A549 treated with CORT108297 at 1 μM for 4 hours (cell line): ENCODE data around the gene REPIN1. TPM values are rescaled to one million over a fixed set of nuclear protein-coding genes. Genes with fewer than 3 reads are reported as not detected.

Experiments
- total RNA-seq: library from RNA; stranded (reverse); fragments of 200-300 nt; extraction: Qiagen RNA extraction; gene quantifications from 5 replicates; pipeline ENCODE4 v1.2.3, GENCODE V29; 2022

REPIN1 gene
- 66.0 to 97.0 TPM (median 93.6 TPM) in 5 replicates for total RNA-seq

GRCh38 chr7:150368096-150368883, at the start of gene REPIN1:
Gene REPIN1, plus strand, starts transcription at chr7:150368822. Its CDS starts 890 bp downstream, at chr7:150369712.

DNA sequence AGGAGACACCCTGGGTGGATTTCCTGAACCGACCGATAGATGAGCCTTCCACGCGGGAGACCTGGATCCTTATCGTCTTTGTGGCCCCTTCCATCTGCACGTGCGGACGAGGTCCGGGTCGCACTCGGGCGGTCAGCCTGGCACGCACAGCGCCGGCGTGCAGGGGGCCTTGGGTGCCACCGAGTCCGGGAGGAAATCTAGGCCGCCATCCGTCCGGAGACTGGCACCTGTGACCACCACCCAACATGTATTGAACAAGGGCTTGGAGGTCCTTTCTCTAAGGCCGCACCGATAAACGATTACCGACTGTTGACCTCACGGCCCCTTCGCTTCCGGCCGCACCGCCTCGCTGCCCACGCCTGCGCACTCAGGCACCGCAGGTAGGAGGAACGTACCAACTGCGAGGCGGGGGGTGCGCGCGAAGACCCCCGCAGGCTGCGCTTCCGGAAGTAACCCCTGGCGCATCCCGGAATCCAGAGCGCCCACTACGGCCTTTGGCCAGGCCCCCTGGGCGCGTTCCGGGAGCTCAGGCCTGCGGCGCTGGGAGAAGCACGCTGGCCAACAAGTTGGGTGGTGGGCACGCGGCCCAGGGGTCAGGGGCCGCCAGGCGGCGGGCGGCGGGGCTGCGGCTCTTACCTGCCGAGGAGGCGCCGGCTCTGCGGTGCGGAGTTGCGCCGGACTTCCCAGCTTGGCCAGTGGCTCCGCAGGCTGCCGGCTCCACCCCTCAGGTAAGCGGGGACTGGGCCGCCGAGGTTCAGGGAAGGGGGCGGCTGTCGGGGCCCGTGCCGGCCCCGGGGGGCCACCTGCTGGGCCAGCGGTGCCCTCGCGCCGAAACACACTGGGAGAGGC, 45.6 kb upstream of the REPIN1 start, which contains the start of the genes ACTR3C and LRRC61:
Gene ACTR3C (minus strand): TSS at position 713 of the 849 bp plus-strand sequence. CDS start 28,249 bp downstream, outside the sequence.
Gene LRRC61 (plus strand): TSS at position 523 of the 849 bp plus-strand sequence. CDS start 13,507 bp downstream, outside the sequence.

GRCh38 chr7:150341263-150342120, 27.1 kb upstream of the REPIN1 start, which contains the start of gene RARRES2:
Gene RARRES2, minus strand, starts transcription at chr7:150341629. Its CDS starts 1,020 bp downstream, at chr7:150340609.

GRCh38 chr7:150378853-150379440, 10.3 kb downstream of the REPIN1 start, which contains the start of gene ZNF775:
Gene ZNF775, plus strand, starts transcription at chr7:150379330. Its CDS starts 9,141 bp downstream, at chr7:150388471.

Other genes starting within 250 kb of the REPIN1 start
- gene LRRC61, start 45.5 kb upstream of the REPIN1 start, total RNA-seq: 0.05 to 0.16 TPM (median 0.08 TPM) in 5 replicates
- 0.17 TPM in 1 of 5 replicates, not detected in the others for gene ACTR3C, start 45.3 kb upstream of the REPIN1 start, total RNA-seq
- gene RARRES2, start 27.2 kb upstream of the REPIN1 start, total RNA-seq: not detected in 5 replicates
- 4.6 to 7.6 TPM (median 6.5 TPM) in 5 replicates for gene ZNF775, start 10.5 kb downstream of the REPIN1 start, total RNA-seq
- not detected in 5 replicates for gene GIMAP8, start 81.8 kb downstream of the REPIN1 start, total RNA-seq
- not detected in 5 replicates for gene GIMAP7, start 146.1 kb downstream of the REPIN1 start, total RNA-seq
- gene GIMAP4, start 198.6 kb downstream of the REPIN1 start, total RNA-seq: not detected in 5 replicates